ENCODE results near the gene SMURF1.

Gene SMURF1
- 63.3 to 78.2 (median 66.6) reads per million in 3 donors for total RNA-seq

- H3K4me3 ChIP-seq (ENCODE audit: insufficient read depth, low read depth, low read length, poor library complexity, severe bottlenecking): peak within 1 kb of the TSS; percentile 87
- H3K27ac ChIP-seq (ENCODE audit: insufficient read depth, low read length, poor library complexity, severe bottlenecking): peak within 1 kb of the TSS; percentile 83
- peaks cover 4% of the 10 kb centered on the region for H3K4me1 ChIP-seq (ENCODE audit: control insufficient read depth, insufficient read depth, low read length, poor library complexity, severe bottlenecking)
- no peaks in the 10 kb centered on the region for H3K36me3 ChIP-seq (ENCODE audit: control insufficient read depth, insufficient read depth, low read length)
- no peaks in the 10 kb centered on the region for H3K27me3 ChIP-seq (replicated peaks; ENCODE audit: control insufficient read depth, insufficient read depth, low read length, poor library complexity, severe bottlenecking)
- peak; percentile 52 to 57 (median 56) for DNase-seq
- no peaks in the 10 kb centered on the region for H3K9me3 ChIP-seq (ENCODE audit: control insufficient read depth, low read length)
Measured at GRCh38 chr7:99143853-99144672, at the start of gene SMURF1. SMURF1 (minus strand) TSS chr7:99144108; CDS start chr7:99143780, 328 bp downstream.

- Histone ChIP-seq H3K27ac (ENCODE audit: insufficient read depth, low read length, poor library complexity, severe bottlenecking) (no peak overlapping the region), H3K27me3 (replicated peaks; ENCODE audit: control insufficient read depth, insufficient read depth, low read length, poor library complexity, severe bottlenecking) (no peaks in the 10 kb centered on the region), H3K4me1 (ENCODE audit: control insufficient read depth, insufficient read depth, low read length, poor library complexity, severe bottlenecking) (no peaks in the 10 kb centered on the region), H3K9me3 (ENCODE audit: control insufficient read depth, low read length) (no peaks in the 10 kb centered on the region), H3K4me3 (ENCODE audit: insufficient read depth, low read depth, low read length, poor library complexity, severe bottlenecking) (no peak overlapping the region), H3K36me3 (ENCODE audit: control insufficient read depth, insufficient read depth, low read length) (no peaks in the 10 kb centered on the region)
- no peak for DNase-seq
Measured at GRCh38 chr7:99191869-99192596, 48.1 kb upstream of the SMURF1 start.

GRCh38 chr7:99190359-99191009 is 46.6 kb upstream of the SMURF1 start:
- DNase-seq: no peak
- Histone ChIP-seq H3K9me3 (ENCODE audit: control insufficient read depth, low read length) (no peaks in the 10 kb centered on the region), H3K36me3 (ENCODE audit: control insufficient read depth, insufficient read depth, low read length) (no peaks in the 10 kb centered on the region), H3K4me1 (ENCODE audit: control insufficient read depth, insufficient read depth, low read length, poor library complexity, severe bottlenecking) (no peaks in the 10 kb centered on the region), H3K27ac (ENCODE audit: insufficient read depth, low read length, poor library complexity, severe bottlenecking) (no peak overlapping the region), H3K27me3 (replicated peaks; ENCODE audit: control insufficient read depth, insufficient read depth, low read length, poor library complexity, severe bottlenecking) (no peaks in the 10 kb centered on the region), H3K4me3 (ENCODE audit: insufficient read depth, low read depth, low read length, poor library complexity, severe bottlenecking) (no peak overlapping the region)

- Histone ChIP-seq H3K9me3 (ENCODE audit: control insufficient read depth, low read length) (no peaks in the 10 kb centered on the region), H3K4me1 (ENCODE audit: control insufficient read depth, insufficient read depth, low read length, poor library complexity, severe bottlenecking) (no peaks in the 10 kb centered on the region), H3K27me3 (replicated peaks; ENCODE audit: control insufficient read depth, insufficient read depth, low read length, poor library complexity, severe bottlenecking) (no peaks in the 10 kb centered on the region), H3K27ac (ENCODE audit: insufficient read depth, low read length, poor library complexity, severe bottlenecking) (no peak overlapping the region), H3K4me3 (ENCODE audit: insufficient read depth, low read depth, low read length, poor library complexity, severe bottlenecking) (no peak overlapping the region), H3K36me3 (ENCODE audit: control insufficient read depth, insufficient read depth, low read length) (no peaks in the 10 kb centered on the region)
- DNase-seq: no peak
Measured at GRCh38 chr7:99189222-99189621, 45.3 kb upstream of the SMURF1 start.

- Histone ChIP-seq H3K4me1 (ENCODE audit: control insufficient read depth, insufficient read depth, low read length, poor library complexity, severe bottlenecking) (no peaks in the 10 kb centered on the region), H3K27me3 (replicated peaks; ENCODE audit: control insufficient read depth, insufficient read depth, low read length, poor library complexity, severe bottlenecking) (no peaks in the 10 kb centered on the region), H3K4me3 (ENCODE audit: insufficient read depth, low read depth, low read length, poor library complexity, severe bottlenecking) (no peak overlapping the region), H3K36me3 (ENCODE audit: control insufficient read depth, insufficient read depth, low read length) (no peaks in the 10 kb centered on the region), H3K9me3 (ENCODE audit: control insufficient read depth, low read length) (no peaks in the 10 kb centered on the region), H3K27ac (ENCODE audit: insufficient read depth, low read length, poor library complexity, severe bottlenecking) (no peak overlapping the region)
- DNase-seq: no peak
Measured at GRCh38 chr7:99188221-99188620, 44.3 kb upstream of the SMURF1 start.

- Histone ChIP-seq H3K4me1 (ENCODE audit: control insufficient read depth, insufficient read depth, low read length, poor library complexity, severe bottlenecking) (no peaks in the 10 kb centered on the region), H3K9me3 (ENCODE audit: control insufficient read depth, low read length) (no peaks in the 10 kb centered on the region), H3K27ac (ENCODE audit: insufficient read depth, low read length, poor library complexity, severe bottlenecking) (no peak overlapping the region), H3K36me3 (ENCODE audit: control insufficient read depth, insufficient read depth, low read length) (no peaks in the 10 kb centered on the region), H3K27me3 (replicated peaks; ENCODE audit: control insufficient read depth, insufficient read depth, low read length, poor library complexity, severe bottlenecking) (no peaks in the 10 kb centered on the region), H3K4me3 (ENCODE audit: insufficient read depth, low read depth, low read length, poor library complexity, severe bottlenecking) (no peak overlapping the region)
- no peak for DNase-seq
Measured at GRCh38 chr7:99184532-99185218, 40.8 kb upstream of the SMURF1 start.

- H3K4me3 ChIP-seq (ENCODE audit: insufficient read depth, low read depth, low read length, poor library complexity, severe bottlenecking): no peak overlapping the region
- no peaks in the 10 kb centered on the region for H3K36me3 ChIP-seq (ENCODE audit: control insufficient read depth, insufficient read depth, low read length)
- no peak overlapping the region for H3K27ac ChIP-seq (ENCODE audit: insufficient read depth, low read length, poor library complexity, severe bottlenecking)
- H3K4me1 ChIP-seq (ENCODE audit: control insufficient read depth, insufficient read depth, low read length, poor library complexity, severe bottlenecking): no peaks in the 10 kb centered on the region
- no peak for DNase-seq
- no peaks in the 10 kb centered on the region for H3K9me3 ChIP-seq (ENCODE audit: control insufficient read depth, low read length)
- H3K27me3 ChIP-seq (replicated peaks; ENCODE audit: control insufficient read depth, insufficient read depth, low read length, poor library complexity, severe bottlenecking): no peaks in the 10 kb centered on the region
Measured at GRCh38 chr7:99180067-99180650, 36.3 kb upstream of the SMURF1 start.

GRCh38 chr7:99177165-99177564 is 33.3 kb upstream of the SMURF1 start:
- Histone ChIP-seq H3K9me3 (ENCODE audit: control insufficient read depth, low read length) (no peaks in the 10 kb centered on the region), H3K36me3 (ENCODE audit: control insufficient read depth, insufficient read depth, low read length) (no peaks in the 10 kb centered on the region), H3K4me1 (ENCODE audit: control insufficient read depth, insufficient read depth, low read length, poor library complexity, severe bottlenecking) (no peaks in the 10 kb centered on the region), H3K27ac (ENCODE audit: insufficient read depth, low read length, poor library complexity, severe bottlenecking) (no peak overlapping the region), H3K4me3 (ENCODE audit: insufficient read depth, low read depth, low read length, poor library complexity, severe bottlenecking) (no peak overlapping the region), H3K27me3 (replicated peaks; ENCODE audit: control insufficient read depth, insufficient read depth, low read length, poor library complexity, severe bottlenecking) (no peaks in the 10 kb centered on the region)
- DNase-seq: no peak

GRCh38 chr7:99173787-99174186 is 29.9 kb upstream of the SMURF1 start:
- H3K27ac ChIP-seq (ENCODE audit: insufficient read depth, low read length, poor library complexity, severe bottlenecking): no peak overlapping the region
- H3K4me1 ChIP-seq (ENCODE audit: control insufficient read depth, insufficient read depth, low read length, poor library complexity, severe bottlenecking): no peaks in the 10 kb centered on the region
- H3K36me3 ChIP-seq (ENCODE audit: control insufficient read depth, insufficient read depth, low read length): no peaks in the 10 kb centered on the region
- no peaks in the 10 kb centered on the region for H3K9me3 ChIP-seq (ENCODE audit: control insufficient read depth, low read length)
- no peak for DNase-seq
- H3K4me3 ChIP-seq (ENCODE audit: insufficient read depth, low read depth, low read length, poor library complexity, severe bottlenecking): no peak overlapping the region
- no peaks in the 10 kb centered on the region for H3K27me3 ChIP-seq (replicated peaks; ENCODE audit: control insufficient read depth, insufficient read depth, low read length, poor library complexity, severe bottlenecking)
